Keratinocyte (primary cell): ENCODE measurements around the gene RAB4A.

ENCODE experiments used
- EZH2 ChIP-seq: IDR thresholded peaks from one replicate; pipeline ENCODE4 v1.6.1; 2012; ENCODE audit warnings: inconsistent platforms, mild to moderate bottlenecking, low read length, moderate library complexity
- TF ChIP-seq, protein P1 (sequence below), 3 experiments: IDR thresholded peaks in 1 of 3; conservative IDR thresholded peaks in 1 of 3; optimal IDR thresholded peaks in 1 of 3; 2 replicates in 2 of 3; 3 replicates in 1 of 3; pipeline versions ENCODE3 to v1.5.1; 2011; ENCODE audit warnings: low read length in 3 of 3, mild to moderate bottlenecking in 3 of 3, moderate library complexity in 2 of 3, control low read depth in 1 of 3, inconsistent platforms in 1 of 3; ENCODE audit not compliant: insufficient read depth in 2 of 3; ENCODE audit errors: extremely low read depth in 1 of 3

- TF ChIP-seq, protein P1, sequence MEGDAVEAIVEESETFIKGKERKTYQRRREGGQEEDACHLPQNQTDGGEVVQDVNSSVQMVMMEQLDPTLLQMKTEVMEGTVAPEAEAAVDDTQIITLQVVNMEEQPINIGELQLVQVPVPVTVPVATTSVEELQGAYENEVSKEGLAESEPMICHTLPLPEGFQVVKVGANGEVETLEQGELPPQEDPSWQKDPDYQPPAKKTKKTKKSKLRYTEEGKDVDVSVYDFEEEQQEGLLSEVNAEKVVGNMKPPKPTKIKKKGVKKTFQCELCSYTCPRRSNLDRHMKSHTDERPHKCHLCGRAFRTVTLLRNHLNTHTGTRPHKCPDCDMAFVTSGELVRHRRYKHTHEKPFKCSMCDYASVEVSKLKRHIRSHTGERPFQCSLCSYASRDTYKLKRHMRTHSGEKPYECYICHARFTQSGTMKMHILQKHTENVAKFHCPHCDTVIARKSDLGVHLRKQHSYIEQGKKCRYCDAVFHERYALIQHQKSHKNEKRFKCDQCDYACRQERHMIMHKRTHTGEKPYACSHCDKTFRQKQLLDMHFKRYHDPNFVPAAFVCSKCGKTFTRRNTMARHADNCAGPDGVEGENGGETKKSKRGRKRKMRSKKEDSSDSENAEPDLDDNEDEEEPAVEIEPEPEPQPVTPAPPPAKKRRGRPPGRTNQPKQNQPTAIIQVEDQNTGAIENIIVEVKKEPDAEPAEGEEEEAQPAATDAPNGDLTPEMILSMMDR (optimal IDR thresholded peaks at IDR 0.05 in 1 of 3, IDR thresholded peaks at IDR 0.05 in 1 of 3, conservative IDR thresholded peaks at IDR 0.05 in 1 of 3; ENCODE audit: extremely low read depth in 1 of 3, insufficient read depth in 2 of 3, low read length in 3 of 3), result no peak
- no peak for TF ChIP-seq EZH2
Observed at GRCh38 chr1:229349463-229350385, 78.8 kb downstream of the RAB4A start.
